Inflammatory macrophage (primary cell): ENCODE results near the gene CCDC8.
"Not testable (repeated sequence)": the region's sequence is repeated elsewhere in the genome, so short reads cannot be mapped to it uniquely, and the experiment has no call there.

Source experiments
- DNase-seq, 2 donors: peaks; one replicate each; pipeline ENCODE4 v3.0.0-alpha.2; 2020 to 2022
- total RNA-seq, 18 experiments: gene quantifications; one replicate each; lab custom pipeline; 2026; ENCODE audit warnings: mixed read lengths in 6 of 18, inconsistent platforms in 2 of 18; lab: John Stamatoyannopoulos, UW

CCDC8 gene
- 0 to 0.62 (median 0.04) reads per million in 18 experiments for total RNA-seq

- DNase-seq, result no peak
Observed at GRCh38 chr19:46413262-46414031, at the start of gene CCDC8. Gene CCDC8, minus strand, starts transcription at chr19:46413564. Its CDS starts 754 bp downstream, at chr19:46412810.

DNA sequence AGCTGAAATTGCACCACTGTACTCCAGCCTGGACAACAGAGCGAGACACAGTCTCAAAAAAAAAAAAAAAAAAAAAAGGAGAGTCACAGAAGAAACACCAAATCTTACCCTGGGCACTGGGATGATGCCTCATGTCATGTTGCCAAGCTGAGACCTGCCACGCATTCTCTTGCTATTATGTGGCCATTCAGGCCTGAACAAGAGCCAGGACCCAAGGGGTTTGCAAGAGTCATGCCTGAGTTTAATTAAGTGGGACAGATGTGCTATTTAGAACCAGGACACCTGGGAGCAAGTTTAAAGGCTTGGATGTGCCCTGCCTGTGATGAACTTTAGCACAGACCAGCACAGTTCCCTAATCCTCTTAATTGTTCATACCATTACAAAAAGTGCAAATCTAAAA, 48.2 kb upstream of the CCDC8 start:
- no peak for DNase-seq

GRCh38 chr19:46460981-46461380, 47.6 kb upstream of the CCDC8 start:
- no peak for DNase-seq

DNA sequence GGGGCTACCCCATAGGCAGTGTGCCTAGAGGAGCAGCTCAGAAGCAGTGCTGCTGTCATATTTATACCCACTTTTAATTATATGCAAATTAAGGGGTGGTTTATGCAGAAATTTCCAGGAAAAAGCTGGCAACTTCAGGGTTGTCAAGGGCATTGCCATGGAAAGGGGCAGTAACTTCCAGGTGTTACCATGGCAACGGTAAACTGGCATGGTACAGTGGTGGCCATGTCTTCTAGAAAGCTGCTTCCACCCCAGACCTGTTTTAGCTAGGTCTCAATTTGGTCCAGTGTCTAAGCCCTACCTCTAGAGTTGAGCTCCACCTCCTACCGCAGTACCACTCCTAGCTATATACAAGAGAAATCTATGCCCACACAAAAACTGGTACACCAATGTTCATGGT, 46.7 kb upstream of the CCDC8 start:
- DNase-seq, result no peak

GRCh38 chr19:46456930-46457329, 43.6 kb upstream of the CCDC8 start:
- no peak for DNase-seq

DNA sequence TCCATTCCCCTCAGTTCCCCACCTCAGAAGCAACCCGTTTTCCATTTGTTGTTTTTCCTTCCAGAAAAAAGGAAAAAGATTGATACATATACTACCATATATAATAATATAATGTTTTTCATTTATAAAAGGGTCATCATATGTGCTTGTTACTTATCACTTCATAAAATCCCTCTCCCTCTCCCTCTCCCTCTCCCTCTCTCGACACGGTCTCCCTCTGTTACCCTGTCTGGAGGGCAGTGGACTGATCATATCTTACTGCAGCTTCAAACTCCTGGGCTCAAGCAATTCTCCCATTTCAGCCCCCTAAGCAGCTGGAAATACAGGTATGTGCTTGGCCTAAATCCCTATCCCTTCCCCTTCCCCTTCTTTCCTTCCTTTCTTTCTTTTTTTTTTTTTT, 40.9 kb upstream of the CCDC8 start:
- no peak for DNase-seq

DNA sequence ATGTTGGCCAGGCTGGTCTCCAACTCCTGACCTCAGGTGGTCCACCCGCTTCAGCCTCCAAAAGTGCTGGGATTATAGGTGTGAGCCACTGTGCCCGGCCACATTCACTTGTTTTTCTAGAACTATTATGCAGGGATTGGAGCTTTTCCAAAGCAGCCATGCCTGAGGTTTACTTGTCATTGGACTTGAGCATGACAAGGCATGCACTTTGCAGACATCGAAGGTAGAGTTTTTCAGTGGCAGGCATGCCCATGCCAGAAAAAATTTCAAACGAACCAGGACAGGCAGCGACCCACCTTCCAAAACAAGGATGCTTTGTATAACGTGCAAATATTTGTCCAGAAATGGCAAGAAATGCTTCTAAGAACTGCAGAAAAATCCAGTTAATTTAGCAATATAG, 40.3 kb upstream of the CCDC8 start:
- no peak for DNase-seq

DNA sequence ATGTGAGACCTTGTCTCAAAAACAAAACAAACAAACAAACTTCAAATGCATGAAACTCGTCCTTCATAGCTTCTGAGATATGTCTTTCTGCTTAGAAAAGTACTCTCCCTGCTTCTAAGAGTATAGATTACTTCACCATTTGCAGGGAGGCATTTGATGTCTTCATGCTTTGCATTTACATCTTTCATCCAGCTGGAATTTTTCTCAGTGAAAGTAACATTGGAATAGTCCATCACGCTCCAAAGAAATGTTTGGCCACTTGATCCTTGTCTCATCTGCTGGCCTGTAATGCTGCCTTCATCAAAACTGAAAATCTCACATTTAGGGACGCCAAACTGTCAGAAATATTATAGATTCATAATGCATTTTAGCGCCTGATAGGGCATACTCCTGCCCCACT, 38.8 kb upstream of the CCDC8 start:
- no peak for DNase-seq

- no peak for DNase-seq
Observed at GRCh38 chr19:46451352-46451751, 38.0 kb upstream of the CCDC8 start.

DNA sequence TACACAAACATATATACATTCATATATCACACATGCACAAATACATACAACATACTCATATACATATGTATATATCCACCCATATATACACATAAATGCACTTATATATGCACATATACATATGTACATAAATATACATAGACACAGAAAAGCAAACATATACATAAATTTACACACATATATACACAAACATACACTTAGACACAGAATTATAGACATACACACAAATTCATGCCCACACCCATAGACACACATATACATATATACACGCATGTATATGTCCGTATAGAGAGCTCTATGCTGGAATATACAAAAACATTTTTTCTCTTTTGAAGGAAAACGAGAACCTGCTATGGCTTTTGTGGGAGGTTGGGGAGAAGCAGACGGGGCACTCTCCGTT, 37.4 kb upstream of the CCDC8 start:
- no peak for DNase-seq

GRCh38 chr19:46449228-46449627, 35.9 kb upstream of the CCDC8 start:
- DNase-seq, result no peak

DNA sequence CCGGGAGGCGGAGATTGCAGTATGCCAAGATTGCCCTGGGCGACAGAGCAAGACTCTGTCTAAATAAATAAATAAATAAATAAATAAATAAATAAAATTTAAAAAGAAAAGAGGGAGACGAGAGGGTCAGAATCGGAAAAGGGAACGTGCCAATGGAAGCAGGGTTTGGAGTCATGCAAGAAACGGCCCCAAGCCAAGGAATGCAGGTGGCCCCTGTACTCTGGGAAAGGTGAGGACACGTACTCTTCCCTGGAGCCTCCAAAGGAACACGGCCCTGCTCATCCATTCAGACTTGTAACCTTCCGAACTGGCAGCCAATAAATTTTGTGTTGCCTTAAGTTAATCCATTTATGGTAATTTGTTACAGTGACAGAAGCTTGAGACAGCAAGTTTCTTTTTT, 35.2 kb upstream of the CCDC8 start:
- DNase-seq, result no peak

DNA sequence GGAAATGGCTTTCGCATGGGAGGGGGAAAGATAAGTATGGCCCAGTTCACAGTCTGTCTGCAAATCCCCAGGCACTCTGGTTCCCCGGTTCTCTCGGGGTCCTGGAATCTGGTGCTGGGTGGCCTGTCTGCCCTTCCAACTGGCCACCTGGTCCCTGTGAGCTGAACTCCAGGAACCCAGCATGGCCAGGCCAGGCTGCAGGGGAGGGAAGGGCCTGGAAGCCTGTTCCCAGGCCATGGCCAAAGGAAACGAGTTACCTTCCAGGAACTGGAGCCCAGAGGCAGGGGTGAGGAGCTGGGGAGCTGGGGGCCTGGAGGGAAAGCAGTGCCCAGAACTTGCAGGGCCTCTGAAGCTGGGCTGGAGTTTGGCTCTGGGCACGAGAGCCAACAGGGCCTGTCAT, 34.5 kb upstream of the CCDC8 start:
- DNase-seq, result no peak

DNA sequence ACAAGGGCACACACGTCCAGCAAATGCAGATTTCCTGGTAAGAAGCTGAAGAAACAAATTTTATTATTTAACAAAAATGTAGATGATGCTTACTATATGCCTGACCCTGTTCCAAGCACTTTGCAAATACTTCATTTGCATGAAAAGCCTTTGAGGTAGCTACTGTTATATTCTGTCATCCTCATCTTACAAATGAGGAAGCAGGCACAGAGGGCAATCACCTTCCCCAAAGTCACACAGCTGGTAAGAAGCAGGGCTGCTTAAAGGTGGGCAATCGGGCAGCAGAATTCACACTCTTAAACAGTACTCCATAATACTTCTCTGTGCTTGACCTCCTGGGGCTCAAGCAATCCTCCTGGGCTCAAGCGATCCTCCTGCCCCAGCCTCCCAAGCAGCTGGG, 33.6 kb upstream of the CCDC8 start:
- DNase-seq, result no peak

- no peak for DNase-seq
Observed at GRCh38 chr19:46446021-46446420, 32.7 kb upstream of the CCDC8 start.

GRCh38 chr19:46442808-46443450, 29.6 kb upstream of the CCDC8 start:
- no peak for DNase-seq

DNA sequence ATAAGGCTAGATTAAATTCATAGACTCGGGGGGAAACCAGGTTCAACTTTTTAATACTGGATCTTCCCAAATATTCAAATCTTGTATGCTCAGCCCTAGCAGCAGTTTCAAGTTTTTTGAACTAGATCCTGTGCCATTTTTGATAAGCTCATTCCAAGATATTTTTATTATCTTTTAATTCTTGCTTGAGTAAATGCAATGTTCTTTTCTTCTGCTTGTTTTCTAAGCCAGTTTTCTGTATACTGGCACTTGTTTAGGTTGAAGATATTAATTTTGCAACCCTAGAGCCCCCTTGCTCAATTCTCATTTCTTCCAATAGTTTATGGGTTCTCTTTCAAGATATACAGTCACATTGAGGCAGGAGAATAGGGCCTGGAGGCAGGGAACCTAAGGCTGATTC, 28.5 kb upstream of the CCDC8 start:
- no peak for DNase-seq

- not testable (repeated sequence) for DNase-seq
Observed at GRCh38 chr19:46435689-46436088, 22.3 kb upstream of the CCDC8 start.

GRCh38 chr19:46435009-46435408, 21.6 kb upstream of the CCDC8 start:
- no peak for DNase-seq

DNA sequence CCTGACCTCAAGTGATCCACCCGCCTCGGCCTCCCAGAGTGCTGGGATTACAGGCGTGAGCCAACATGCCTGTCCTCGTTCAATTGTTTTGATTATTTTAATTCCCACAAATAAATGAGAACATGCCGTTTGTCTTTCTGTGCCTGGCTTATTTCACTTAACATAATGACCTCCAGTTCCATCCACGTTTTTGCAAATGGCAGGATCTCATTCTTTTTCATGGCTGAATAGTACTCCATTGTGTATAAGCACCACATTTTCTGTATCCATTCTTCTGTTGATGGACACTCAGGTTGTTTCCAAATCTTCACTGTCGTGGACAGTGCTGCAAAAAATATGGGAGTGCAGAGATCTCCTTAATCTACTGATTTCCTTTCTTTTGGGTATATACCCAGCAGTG, 20.1 kb upstream of the CCDC8 start:
- not testable (repeated sequence) for DNase-seq

GRCh38 chr19:46431824-46432223, 18.5 kb upstream of the CCDC8 start:
- DNase-seq, result no peak

DNA sequence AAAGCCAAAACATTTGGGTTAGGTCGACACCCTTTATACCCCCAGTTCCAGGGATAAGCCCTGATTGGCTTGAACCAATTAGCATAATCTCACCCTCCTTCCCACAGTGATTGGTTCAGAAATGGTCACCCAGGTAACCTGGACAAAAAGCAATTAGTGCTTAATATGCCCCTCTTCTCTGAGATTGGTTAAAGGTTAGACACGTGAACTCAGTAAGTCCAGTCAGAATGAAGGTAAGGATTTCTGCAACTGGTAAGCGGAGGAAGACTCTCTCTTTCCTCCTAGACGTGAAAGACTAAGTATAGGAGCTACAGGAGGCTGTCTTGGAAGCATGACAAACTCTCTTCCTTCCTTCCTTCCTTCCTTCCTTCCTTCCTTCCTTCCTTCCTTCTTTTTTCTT, 16.6 kb upstream of the CCDC8 start:
- no peak for DNase-seq

- DNase-seq, result peak; percentile 53 to 69
Observed at GRCh38 chr19:46428239-46429135, 15.1 kb upstream of the CCDC8 start, which contains the start of gene PNMA8C. Gene PNMA8C, minus strand, starts transcription at chr19:46428936. Its CDS starts 577 bp downstream, at chr19:46428359.
